HEK293 (cell line): ENCODE data around the gene UBALD2.

Experiments
- FEZF1 ChIP-seq: fragments of 450-650 bp; formaldehyde crosslinking; IDR thresholded peaks from 2 replicates; pipeline ENCODE4 v1.5.1; 2016; ENCODE audit warnings: missing biosample characterization, missing genetic modification characterization
- GLI2 ChIP-seq: fragments of 450-650 bp; formaldehyde crosslinking; IDR thresholded peaks from 2 replicates; pipeline ENCODE4; 2017; ENCODE audit warnings: missing biosample characterization, missing genetic modification characterization, low read depth, borderline replicate concordance
- GLIS1 ChIP-seq: fragments of 450-650 bp; formaldehyde crosslinking; IDR thresholded peaks from 2 replicates; pipeline ENCODE4 v1.5.1; 2016; ENCODE audit warnings: missing biosample characterization, missing genetic modification characterization
- HOXC10 ChIP-seq: sonication (generic); formaldehyde crosslinking; IDR thresholded peaks from 2 replicates; pipeline ENCODE4 v1.8.1; 2023; ENCODE audit warnings: mild to moderate bottlenecking, missing genetic modification reagents
- PATZ1 ChIP-seq: fragments of 450-650 bp; formaldehyde crosslinking; IDR thresholded peaks from 2 replicates; pipeline ENCODE4 v1.5.1; 2016; ENCODE audit warnings: missing biosample characterization, missing genetic modification characterization
- SETDB1 ChIP-seq: IDR thresholded peaks from one replicate; pipeline ENCODE4 v1.6.1; 2017; ENCODE audit warnings: mild to moderate bottlenecking, low read length, moderate library complexity, mixed read lengths; ENCODE audit not compliant: insufficient read length
- SP3 ChIP-seq: fragments of 450-650 bp; formaldehyde crosslinking; IDR thresholded peaks from 2 replicates; pipeline ENCODE4 v1.5.1; 2016; ENCODE audit warnings: missing biosample characterization, missing genetic modification characterization
- TCF7L2 ChIP-seq: IDR thresholded peaks from 2 replicates; pipeline ENCODE4 v1.6.1; 2011; ENCODE audit warnings: low read depth, mild to moderate bottlenecking, inconsistent platforms, low read length, moderate library complexity, borderline replicate concordance
- ZBTB17 ChIP-seq: fragments of 450-650 bp; formaldehyde crosslinking; IDR thresholded peaks from 2 replicates; pipeline ENCODE4 v1.5.1; 2016; ENCODE audit warnings: missing biosample characterization, missing genetic modification characterization
- ZBTB20 ChIP-seq: fragments of 450-650 bp; formaldehyde crosslinking; IDR thresholded peaks from 2 replicates; pipeline ENCODE4 v1.5.1; 2016; ENCODE audit warnings: missing biosample characterization, missing genetic modification characterization
- ZBTB48 ChIP-seq: fragments of 450-650 bp; formaldehyde crosslinking; IDR thresholded peaks from 2 replicates; pipeline ENCODE4 v1.5.1; 2016; ENCODE audit warnings: missing biosample characterization, missing genetic modification characterization
- ZBTB8A ChIP-seq: fragments of 450-650 bp; formaldehyde crosslinking; IDR thresholded peaks from 2 replicates; pipeline ENCODE4 v1.5.1; 2016; ENCODE audit warnings: missing biosample characterization, missing genetic modification characterization
- ZEB2 ChIP-seq: fragments of 450-650 bp; formaldehyde crosslinking; IDR thresholded peaks from 2 replicates; pipeline ENCODE4 v1.5.1; 2016; ENCODE audit warnings: missing biosample characterization, missing genetic modification characterization
- ZNF16 ChIP-seq: fragments of 450-650 bp; formaldehyde crosslinking; IDR thresholded peaks from 2 replicates; pipeline ENCODE4 v1.5.1; 2016; ENCODE audit warnings: low read depth, missing biosample characterization, missing genetic modification characterization
- ZNF211 ChIP-seq: fragments of 450-650 bp; formaldehyde crosslinking; IDR thresholded peaks from 2 replicates; pipeline ENCODE4 v1.5.1; 2016; ENCODE audit warnings: low read depth, missing biosample characterization, missing genetic modification characterization
- ZNF214 ChIP-seq: fragments of 450-650 bp; formaldehyde crosslinking; IDR thresholded peaks from 2 replicates; pipeline ENCODE4 v1.5.1; 2017; ENCODE audit warnings: missing biosample characterization, mild to moderate bottlenecking, missing genetic modification characterization, borderline replicate concordance
- ZNF341 ChIP-seq: fragments of 450-650 bp; formaldehyde crosslinking; IDR thresholded peaks from 2 replicates; pipeline ENCODE4; 2016; ENCODE audit warnings: low read depth, missing biosample characterization, missing genetic modification characterization
- ZNF350 ChIP-seq: fragments of 450-650 bp; formaldehyde crosslinking; IDR thresholded peaks from 2 replicates; pipeline ENCODE4 v1.5.0; 2017; ENCODE audit warnings: missing biosample characterization, mild to moderate bottlenecking, missing genetic modification characterization
- ZNF366 ChIP-seq: fragments of 450-650 bp; formaldehyde crosslinking; conservative IDR thresholded peaks from 2 replicates; pipeline ENCODE4 v1.5.1; 2016; ENCODE audit warnings: missing biosample characterization, missing genetic modification characterization
- ZNF391 ChIP-seq: fragments of 450-650 bp; formaldehyde crosslinking; IDR thresholded peaks from 2 replicates; pipeline ENCODE4 v1.5.1; 2016; ENCODE audit warnings: low read depth, missing biosample characterization, missing genetic modification characterization, borderline replicate concordance
- ZNF433 ChIP-seq: fragments of 450-650 bp; formaldehyde crosslinking; IDR thresholded peaks from 2 replicates; pipeline ENCODE4 v1.5.1; 2016; ENCODE audit warnings: missing biosample characterization, missing genetic modification characterization, low read depth
- ZNF521 ChIP-seq: fragments of 450-650 bp; formaldehyde crosslinking; IDR thresholded peaks from 2 replicates; pipeline ENCODE4 v1.5.1; 2017; ENCODE audit warnings: missing biosample characterization, mild to moderate bottlenecking, missing genetic modification characterization
- ZNF555 ChIP-seq: fragments of 450-650 bp; formaldehyde crosslinking; conservative IDR thresholded peaks from 2 replicates; pipeline ENCODE4 v1.5.1; 2017; ENCODE audit warnings: missing biosample characterization, mild to moderate bottlenecking, missing genetic modification characterization, inconsistent platforms
- ZNF596 ChIP-seq: fragments of 450-650 bp; IDR thresholded peaks from 2 replicates; pipeline ENCODE4 v1.5.0; 2018; ENCODE audit warnings: missing biosample characterization, mild to moderate bottlenecking, missing genetic modification characterization, moderate library complexity
- ZNF600 ChIP-seq: fragments of 450-650 bp; formaldehyde crosslinking; IDR thresholded peaks from 2 replicates; pipeline ENCODE4 v1.5.1; 2016; ENCODE audit warnings: missing biosample characterization, missing genetic modification characterization
- ZNF610 ChIP-seq: fragments of 450-650 bp; formaldehyde crosslinking; IDR thresholded peaks from 2 replicates; pipeline ENCODE4 v1.5.1; 2016; ENCODE audit warnings: missing biosample characterization, missing genetic modification characterization, borderline replicate concordance
- ZNF660 ChIP-seq: fragments of 450-650 bp; IDR thresholded peaks from 2 replicates; pipeline ENCODE4 v1.5.1; 2018; ENCODE audit warnings: missing biosample characterization, mild to moderate bottlenecking, missing genetic modification characterization
- ZNF692 ChIP-seq: fragments of 450-650 bp; formaldehyde crosslinking; IDR thresholded peaks from 2 replicates; pipeline ENCODE4 v1.5.1; 2016; ENCODE audit warnings: missing biosample characterization, missing genetic modification characterization
- ZNF792 ChIP-seq: fragments of 450-650 bp; formaldehyde crosslinking; IDR thresholded peaks from 2 replicates; pipeline ENCODE4 v1.5.1; 2016; ENCODE audit warnings: missing biosample characterization, missing genetic modification characterization
- TF ChIP-seq, protein P1 (sequence below): fragments of 450-650 bp; formaldehyde crosslinking; IDR thresholded peaks from 2 replicates; pipeline ENCODE4 v1.5.1; 2016; ENCODE audit warnings: missing biosample characterization, missing genetic modification characterization
- TF ChIP-seq, protein P2 (sequence below): fragments of 450-650 bp; formaldehyde crosslinking; IDR thresholded peaks from 2 replicates; pipeline ENCODE4 v1.5.1; 2016; ENCODE audit warnings: missing biosample characterization, missing genetic modification characterization
- TF ChIP-seq, protein P3 (sequence below): fragments of 450-650 bp; IDR thresholded peaks from 2 replicates; pipeline ENCODE4 v1.5.1; 2018; ENCODE audit warnings: missing biosample characterization, mild to moderate bottlenecking, missing genetic modification characterization

Gene UBALD2

DNA sequence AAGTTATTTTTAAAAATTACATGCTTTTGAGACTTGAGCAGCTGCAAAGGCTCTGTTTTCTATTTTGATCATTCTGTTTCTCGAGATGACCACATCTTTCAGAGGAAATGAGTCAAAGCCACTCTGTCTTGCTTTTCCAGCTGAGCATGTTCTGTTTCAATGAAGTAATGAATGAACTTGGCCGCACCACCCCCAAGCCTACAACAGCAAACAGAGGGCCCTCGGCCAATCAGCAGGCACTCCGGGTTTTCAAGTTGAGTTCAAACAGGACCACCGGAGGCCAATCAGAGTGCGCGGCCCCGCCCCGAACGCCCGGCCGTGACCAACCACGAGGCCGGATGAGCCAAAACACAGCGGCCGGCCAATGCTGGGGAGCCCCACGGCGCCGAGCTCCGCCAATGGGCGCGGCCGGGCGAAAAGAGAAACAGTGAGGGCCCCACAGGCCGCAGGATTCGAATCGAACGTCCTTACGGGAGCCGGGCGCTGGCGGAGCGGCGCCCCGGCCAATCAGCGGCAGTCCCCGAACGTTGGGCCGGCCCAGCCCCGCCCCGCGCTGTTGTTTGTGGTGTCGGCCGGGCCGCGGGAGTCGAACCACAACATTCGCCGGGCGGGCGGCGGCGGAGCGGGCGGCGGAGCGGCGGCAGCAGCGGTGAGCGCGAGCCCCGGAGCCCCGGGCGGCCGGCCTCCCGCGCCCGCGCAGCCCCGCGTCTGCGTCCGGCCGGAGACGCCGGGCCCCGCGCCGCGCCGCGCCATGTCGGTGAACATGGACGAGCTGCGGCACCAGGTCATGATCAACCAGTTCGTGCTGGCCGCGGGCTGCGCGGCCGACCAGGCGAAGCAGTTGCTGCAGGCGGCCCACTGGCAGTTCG, at the start of gene UBALD2 (continued):
- TF ChIP-seq ZNF433 (no peak), ZNF341 (tag by site-specific recombination) (peak; percentile 85), SP3 (tag by site-specific recombination) (peak; percentile 90), ZBTB8A (tag by site-specific recombination) (peak; percentile 81), HOXC10 (CRISPR knock-in tag) (no peak), ZNF555 (tag by site-specific recombination) (no peak), SETDB1 (peak; percentile 16), ZNF660 (0 out of 2 replicates have a peak, but pooled peaks have one; percentile 42), ZNF692 (peak; percentile 98), ZBTB17 (tag by site-specific recombination) (peak; percentile 73), GLI2 (tag by site-specific recombination) (no peak), ZNF521 (tag by site-specific recombination) (no peak), TCF7L2 (peak; percentile 90; the same call in 1 of the 2 replicates), ZNF16 (tag by site-specific recombination) (no peak), ZNF214 (tag by site-specific recombination) (no peak), ZNF366 (tag by site-specific recombination) (peak; percentile 73), ZNF211 (tag by site-specific recombination) (no peak), FEZF1 (tag by site-specific recombination) (0 out of 2 replicates have a peak, but pooled peaks have one; percentile 24), ZNF350 (no peak), ZNF792 (no peak), ZNF600 (tag by site-specific recombination) (0 out of 2 replicates have a peak, but pooled peaks have one; percentile 42), GLIS1 (peak; percentile 79), ZBTB20 (tag by site-specific recombination) (peak; percentile 75; the same call in 1 of the 2 replicates), ZBTB48 (no peak), ZNF391 (tag by site-specific recombination) (no peak), PATZ1 (peak; percentile 81), ZNF596 (no peak), ZEB2 (tag by site-specific recombination) (peak; percentile 49), ZNF610 (tag by site-specific recombination) (no peak)
- TF ChIP-seq, protein P1, sequence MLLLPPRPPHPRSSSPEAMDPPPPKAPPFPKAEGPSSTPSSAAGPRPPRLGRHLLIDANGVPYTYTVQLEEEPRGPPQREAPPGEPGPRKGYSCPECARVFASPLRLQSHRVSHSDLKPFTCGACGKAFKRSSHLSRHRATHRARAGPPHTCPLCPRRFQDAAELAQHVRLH (tag by site-specific recombination): no peak
- TF ChIP-seq, protein P2, sequence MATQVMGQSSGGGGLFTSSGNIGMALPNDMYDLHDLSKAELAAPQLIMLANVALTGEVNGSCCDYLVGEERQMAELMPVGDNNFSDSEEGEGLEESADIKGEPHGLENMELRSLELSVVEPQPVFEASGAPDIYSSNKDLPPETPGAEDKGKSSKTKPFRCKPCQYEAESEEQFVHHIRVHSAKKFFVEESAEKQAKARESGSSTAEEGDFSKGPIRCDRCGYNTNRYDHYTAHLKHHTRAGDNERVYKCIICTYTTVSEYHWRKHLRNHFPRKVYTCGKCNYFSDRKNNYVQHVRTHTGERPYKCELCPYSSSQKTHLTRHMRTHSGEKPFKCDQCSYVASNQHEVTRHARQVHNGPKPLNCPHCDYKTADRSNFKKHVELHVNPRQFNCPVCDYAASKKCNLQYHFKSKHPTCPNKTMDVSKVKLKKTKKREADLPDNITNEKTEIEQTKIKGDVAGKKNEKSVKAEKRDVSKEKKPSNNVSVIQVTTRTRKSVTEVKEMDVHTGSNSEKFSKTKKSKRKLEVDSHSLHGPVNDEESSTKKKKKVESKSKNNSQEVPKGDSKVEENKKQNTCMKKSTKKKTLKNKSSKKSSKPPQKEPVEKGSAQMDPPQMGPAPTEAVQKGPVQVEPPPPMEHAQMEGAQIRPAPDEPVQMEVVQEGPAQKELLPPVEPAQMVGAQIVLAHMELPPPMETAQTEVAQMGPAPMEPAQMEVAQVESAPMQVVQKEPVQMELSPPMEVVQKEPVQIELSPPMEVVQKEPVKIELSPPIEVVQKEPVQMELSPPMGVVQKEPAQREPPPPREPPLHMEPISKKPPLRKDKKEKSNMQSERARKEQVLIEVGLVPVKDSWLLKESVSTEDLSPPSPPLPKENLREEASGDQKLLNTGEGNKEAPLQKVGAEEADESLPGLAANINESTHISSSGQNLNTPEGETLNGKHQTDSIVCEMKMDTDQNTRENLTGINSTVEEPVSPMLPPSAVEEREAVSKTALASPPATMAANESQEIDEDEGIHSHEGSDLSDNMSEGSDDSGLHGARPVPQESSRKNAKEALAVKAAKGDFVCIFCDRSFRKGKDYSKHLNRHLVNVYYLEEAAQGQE: no peak
- TF ChIP-seq, protein P3, sequence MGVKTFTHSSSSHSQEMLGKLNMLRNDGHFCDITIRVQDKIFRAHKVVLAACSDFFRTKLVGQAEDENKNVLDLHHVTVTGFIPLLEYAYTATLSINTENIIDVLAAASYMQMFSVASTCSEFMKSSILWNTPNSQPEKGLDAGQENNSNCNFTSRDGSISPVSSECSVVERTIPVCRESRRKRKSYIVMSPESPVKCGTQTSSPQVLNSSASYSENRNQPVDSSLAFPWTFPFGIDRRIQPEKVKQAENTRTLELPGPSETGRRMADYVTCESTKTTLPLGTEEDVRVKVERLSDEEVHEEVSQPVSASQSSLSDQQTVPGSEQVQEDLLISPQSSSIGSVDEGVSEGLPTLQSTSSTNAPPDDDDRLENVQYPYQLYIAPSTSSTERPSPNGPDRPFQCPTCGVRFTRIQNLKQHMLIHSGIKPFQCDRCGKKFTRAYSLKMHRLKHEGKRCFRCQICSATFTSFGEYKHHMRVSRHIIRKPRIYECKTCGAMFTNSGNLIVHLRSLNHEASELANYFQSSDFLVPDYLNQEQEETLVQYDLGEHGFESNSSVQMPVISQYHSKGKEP (tag by site-specific recombination): no peak
